Suprapubic skin (tissue), 4 donors: Measurements from ENCODE around the gene SLC45A3.

Experiments
- CTCF ChIP-seq, 2 donors: fragments of 200-600 bp in 1 of 2; fragments of 450-650 bp in 1 of 2; sonication (generic) in 1 of 2; IDR thresholded peaks; one replicate each; pipeline ENCODE4 v1.5.1; 2016 to 2019; ENCODE audit warnings: antibody characterized with exemption in 2 of 2, mild to moderate bottlenecking in 1 of 2, moderate library complexity in 1 of 2
- EP300 ChIP-seq: sonication (generic); formaldehyde crosslinking; IDR thresholded peaks from one replicate; pipeline ENCODE4 v1.6.1; 2017; ENCODE audit warnings: antibody characterized with exemption
- POLR2A ChIP-seq, 2 donors: fragments of 450-650 bp; IDR thresholded peaks; one replicate each; pipeline ENCODE4 v1.6.1; 2017; ENCODE audit warnings: antibody characterized with exemption in 2 of 2, mild to moderate bottlenecking in 2 of 2, moderate library complexity in 2 of 2
- POLR2AphosphoS5 ChIP-seq, 3 donors: sonication (generic); formaldehyde crosslinking; IDR thresholded peaks; one replicate each; pipeline ENCODE4 v1.6.1; 2017; ENCODE audit warnings: antibody characterized with exemption in 3 of 3

GRCh38 chr1:205662135-205662738 is 18.1 kb downstream of the SLC45A3 start:
- TF ChIP-seq CTCF (IDR thresholded peaks at IDR 0.05), result no peak
- TF ChIP-seq EP300, result no peak
- TF ChIP-seq POLR2AphosphoS5 (IDR thresholded peaks at IDR 0.05), result no peak
- TF ChIP-seq POLR2A (IDR thresholded peaks at IDR 0.05), result no peak
